IgD-negative memory B cell (primary cell): ENCODE results near the gene C17orf100. TPM values are rescaled to one million over a fixed set of nuclear protein-coding genes. Genes with fewer than 3 reads are reported as not detected.

ENCODE experiments used
- H3K27ac Mint-ChIP-seq, 3 donors: one replicate each; pipeline ENCODE4 v1.8.0; 2020 to 2022; ENCODE audit warnings: mild to moderate bottlenecking in 3 of 3, mixed read lengths in 3 of 3, moderate library complexity in 1 of 3
- H3K27me3 Mint-ChIP-seq: one replicate; pipeline ENCODE4 v1.8.0; 2021; ENCODE audit warnings: mixed read lengths
- H3K36me3 Mint-ChIP-seq: one replicate; pipeline ENCODE4 v1.8.0; 2020; ENCODE audit warnings: mild to moderate bottlenecking, mixed read lengths
- H3K4me1 Mint-ChIP-seq, 3 donors: one replicate each; pipeline ENCODE4 v1.8.0; 2020 to 2022; ENCODE audit warnings: mixed read lengths in 3 of 3, mild to moderate bottlenecking in 1 of 3
- H3K4me3 Mint-ChIP-seq, 4 donors: one replicate each; pipeline ENCODE4 v1.8.0; 2020 to 2022; ENCODE audit warnings: mild to moderate bottlenecking in 4 of 4, mixed read lengths in 4 of 4, moderate library complexity in 3 of 4
- H3K9me3 Mint-ChIP-seq, 3 donors: one replicate each; pipeline ENCODE4 v1.8.0; 2020 to 2021; ENCODE audit warnings: mixed read lengths in 3 of 3, mild to moderate bottlenecking in 1 of 3
- polyA plus RNA-seq: library from polyadenylated mRNA; unstranded; fragments of 300-500 nt; fragmentation: Illumina TruSeq; gene quantifications from one replicate; pipeline ENCODE4 v1.2.3, GENCODE V29; 2021

C17orf100 gene
- polyA plus RNA-seq, result 8.0 TPM

DNA sequence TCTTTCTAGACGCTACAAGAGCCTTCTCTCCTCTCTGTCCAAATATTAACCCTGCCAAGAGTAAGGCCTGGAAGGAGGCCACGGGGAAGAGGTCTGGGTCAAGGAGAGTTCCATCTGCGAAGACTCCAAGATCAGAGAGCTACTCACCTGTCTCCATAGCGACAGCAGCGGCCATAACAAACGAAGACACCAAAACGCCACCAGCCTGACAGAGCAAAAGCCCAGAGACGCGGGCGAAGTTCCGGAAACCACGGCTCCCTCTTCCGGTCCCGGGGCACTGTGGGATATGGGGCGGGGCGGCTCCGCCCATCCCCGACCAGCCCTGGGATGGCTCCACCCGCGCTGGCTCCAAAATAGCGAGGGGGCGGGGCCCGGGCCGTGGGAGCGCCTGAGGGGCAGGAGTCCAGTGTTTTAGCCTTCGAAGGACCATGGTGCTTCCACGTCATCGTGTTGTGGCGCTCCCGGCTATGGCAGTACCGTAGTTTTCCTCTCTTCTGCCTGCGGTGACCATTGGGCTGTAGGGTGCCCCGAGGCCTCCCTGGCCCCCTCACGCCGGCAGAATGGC lies at the start of gene C17orf100, which contains the start of gene MED31:
TSS of gene C17orf100 (plus strand) at position 409 of the 565 bp plus-strand sequence. CDS start at position 561, 152 bp downstream.
TSS of gene MED31 (minus strand) at position 252 of the 565 bp plus-strand sequence. CDS start at position 175, 77 bp downstream.
- H3K36me3 Mint-ChIP-seq, result no peaks in the 10 kb centered on the region
- peak within 1 kb of the TSS; percentile 99 to 100 (median 100) for H3K27ac Mint-ChIP-seq
- no peaks in the 10 kb centered on the region for H3K27me3 Mint-ChIP-seq
- H3K4me1 Mint-ChIP-seq, result peaks cover 39 to 53% (median 52%) of the 10 kb centered on the region in 3 donors
- H3K4me3 Mint-ChIP-seq, result peak within 1 kb of the TSS; percentile 95 to 99 (median 98)
- no peaks in the 10 kb centered on the region for H3K9me3 Mint-ChIP-seq

DNA sequence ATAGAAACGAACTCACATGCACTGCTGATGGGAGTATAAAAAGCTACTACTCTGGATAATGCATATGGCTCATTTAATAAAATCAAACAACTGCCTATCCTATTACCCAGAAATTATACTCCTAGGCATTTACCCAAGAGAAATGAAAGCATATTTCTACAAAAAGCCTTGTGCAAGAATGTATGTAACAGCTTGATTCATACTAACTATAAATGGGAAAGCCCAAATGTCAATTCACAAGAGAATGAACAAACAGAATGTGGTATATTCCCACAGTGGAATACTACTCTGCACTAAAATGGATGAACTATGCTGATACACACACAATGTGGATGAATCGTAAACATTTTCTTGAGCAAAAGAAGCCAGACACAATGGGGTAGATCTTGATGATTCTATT lies 49.4 kb upstream of the C17orf100 start:
- Mint-ChIP-seq H3K9me3 (no peaks in the 10 kb centered on the region), H3K27ac (no peak overlapping the region), H3K27me3 (no peaks in the 10 kb centered on the region), H3K36me3 (peaks cover 8% of the 10 kb centered on the region), H3K4me1 (peaks cover 6 to 9% (median 8%) of the 10 kb centered on the region in 3 donors), H3K4me3 (no peak overlapping the region)

DNA sequence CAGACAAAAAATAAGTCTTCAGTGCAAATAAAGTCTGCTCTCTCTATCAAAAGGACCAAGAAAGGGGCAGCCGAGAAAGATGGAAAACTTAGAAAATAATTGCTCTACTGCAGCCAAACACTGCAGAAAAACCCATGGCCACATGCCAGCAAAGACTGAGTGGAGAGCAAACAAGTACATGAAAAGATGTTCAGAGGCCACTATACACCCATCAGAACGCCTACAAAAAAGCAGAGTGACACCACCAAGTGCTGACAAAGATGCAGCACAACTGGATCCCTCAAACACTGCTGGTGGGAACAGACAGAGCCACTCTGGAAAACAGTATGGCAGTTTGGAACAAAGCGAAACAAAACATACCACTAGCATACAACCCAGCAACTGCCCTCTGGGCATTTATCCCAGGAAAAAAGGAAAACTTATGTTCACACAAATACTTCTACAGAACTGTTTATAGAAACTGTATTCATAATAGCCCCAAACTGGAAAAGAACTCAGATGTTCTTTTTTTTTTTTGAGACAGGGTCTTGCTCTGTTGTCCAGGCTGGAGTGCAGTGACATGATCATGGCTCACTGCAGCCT lies 47.7 kb upstream of the C17orf100 start:
- H3K27me3 Mint-ChIP-seq, result no peaks in the 10 kb centered on the region
- H3K4me3 Mint-ChIP-seq, result no peak overlapping the region
- H3K36me3 Mint-ChIP-seq, result peaks cover 13% of the 10 kb centered on the region
- peaks cover 6 to 9% (median 8%) of the 10 kb centered on the region in 3 donors for H3K4me1 Mint-ChIP-seq
- no peaks in the 10 kb centered on the region for H3K9me3 Mint-ChIP-seq
- H3K27ac Mint-ChIP-seq, result no peak overlapping the region

DNA sequence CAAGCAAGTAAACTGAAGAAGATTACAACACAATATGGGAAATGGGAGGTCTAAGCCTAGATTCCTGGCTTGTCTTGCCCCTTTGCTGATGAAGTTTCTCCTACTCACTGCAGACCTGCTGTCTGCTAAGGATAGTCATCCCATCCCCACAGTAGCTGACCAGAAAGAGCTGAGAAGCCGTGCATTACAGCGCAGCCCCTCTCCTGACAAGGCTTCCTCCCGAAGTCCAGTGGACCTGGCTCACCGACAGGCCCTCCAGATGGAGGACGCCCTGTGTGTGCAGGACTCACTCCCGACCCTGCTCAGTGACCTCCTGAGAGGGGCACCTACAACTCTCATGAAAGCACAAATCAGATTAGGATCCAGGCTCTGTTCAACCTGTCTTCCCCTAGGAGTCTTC lies 46.4 kb upstream of the C17orf100 start:
- peaks cover 15% of the 10 kb centered on the region for H3K36me3 Mint-ChIP-seq
- H3K4me3 Mint-ChIP-seq, result no peak overlapping the region
- H3K9me3 Mint-ChIP-seq, result no peaks in the 10 kb centered on the region
- peaks cover 0 to 2% (median under 1%) of the 10 kb centered on the region in 3 donors for H3K4me1 Mint-ChIP-seq
- H3K27ac Mint-ChIP-seq, result no peak overlapping the region
- H3K27me3 Mint-ChIP-seq, result no peaks in the 10 kb centered on the region

DNA sequence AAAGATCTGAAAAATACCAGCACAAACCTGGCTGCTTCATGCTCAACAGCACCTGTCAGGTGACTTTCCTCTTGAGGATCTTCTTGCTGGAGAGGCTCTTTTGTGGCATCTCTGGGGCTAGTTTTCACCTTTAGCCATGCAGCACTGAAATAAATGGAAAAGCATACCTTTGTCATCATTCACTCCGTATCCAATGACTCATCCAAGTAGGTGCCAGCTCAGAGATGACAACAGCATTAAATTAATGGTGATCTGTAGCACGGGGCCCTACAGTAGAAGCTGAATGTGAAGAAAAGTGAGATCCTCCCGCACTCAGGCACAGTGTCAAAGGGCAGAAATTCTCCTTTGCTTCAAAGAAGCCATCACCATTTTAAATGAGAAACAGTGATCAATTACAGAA lies 43.2 kb upstream of the C17orf100 start:
- no peaks in the 10 kb centered on the region for H3K9me3 Mint-ChIP-seq
- H3K36me3 Mint-ChIP-seq, result peaks cover 10% of the 10 kb centered on the region
- H3K4me1 Mint-ChIP-seq, result peaks cover 0 to 2% (median 0%) of the 10 kb centered on the region in 3 donors
- H3K27ac Mint-ChIP-seq, result no peak overlapping the region
- H3K27me3 Mint-ChIP-seq, result no peaks in the 10 kb centered on the region
- no peak overlapping the region for H3K4me3 Mint-ChIP-seq

DNA sequence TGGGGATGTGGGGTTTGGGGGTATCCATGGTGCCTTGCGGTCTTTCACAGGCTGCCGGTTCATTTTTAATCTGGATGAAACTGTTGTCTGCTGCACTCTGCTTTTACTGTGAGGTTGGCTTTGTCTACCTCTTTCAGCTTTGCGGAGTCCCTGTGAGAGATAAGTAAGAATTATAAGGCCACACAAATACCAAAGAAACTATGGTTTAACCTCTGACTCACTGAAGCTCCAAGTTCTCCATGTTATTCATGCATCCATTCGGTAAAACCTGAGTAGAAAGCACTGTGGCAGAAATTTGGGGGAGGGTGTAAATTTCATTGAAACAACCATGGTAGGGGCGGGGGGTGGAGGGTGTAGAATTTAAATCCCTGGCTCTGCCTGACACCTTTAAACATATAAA lies 41.6 kb upstream of the C17orf100 start:
- Mint-ChIP-seq H3K36me3 (peaks cover 10% of the 10 kb centered on the region), H3K4me3 (no peak overlapping the region), H3K27ac (no peak overlapping the region), H3K9me3 (no peaks in the 10 kb centered on the region), H3K27me3 (no peaks in the 10 kb centered on the region), H3K4me1 (peaks cover 0 to 2% (median 0%) of the 10 kb centered on the region in 3 donors)

DNA sequence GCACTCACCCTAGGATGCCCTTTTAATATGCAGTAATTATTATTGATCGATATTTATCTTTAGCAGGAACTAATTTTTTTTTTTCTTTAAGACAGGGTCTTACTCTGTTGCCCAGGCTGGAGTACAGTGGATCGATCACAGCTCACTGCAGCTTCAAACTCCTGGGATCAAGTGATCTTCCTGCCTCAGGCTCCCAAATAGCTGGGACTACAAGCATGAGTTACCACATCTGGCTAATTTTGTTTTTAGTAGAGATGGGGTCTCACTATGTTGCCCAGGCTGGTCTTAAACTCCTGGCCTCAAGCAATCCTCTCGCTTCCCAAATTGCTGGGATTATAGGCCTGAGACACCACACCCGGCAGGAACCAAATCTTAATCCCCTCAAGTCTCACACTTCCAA lies 40.3 kb upstream of the C17orf100 start:
- no peaks in the 10 kb centered on the region for H3K4me1 Mint-ChIP-seq
- no peak overlapping the region for H3K27ac Mint-ChIP-seq
- H3K9me3 Mint-ChIP-seq, result no peaks in the 10 kb centered on the region
- H3K36me3 Mint-ChIP-seq, result peaks cover 11% of the 10 kb centered on the region
- H3K4me3 Mint-ChIP-seq, result no peak overlapping the region
- H3K27me3 Mint-ChIP-seq, result no peaks in the 10 kb centered on the region

DNA sequence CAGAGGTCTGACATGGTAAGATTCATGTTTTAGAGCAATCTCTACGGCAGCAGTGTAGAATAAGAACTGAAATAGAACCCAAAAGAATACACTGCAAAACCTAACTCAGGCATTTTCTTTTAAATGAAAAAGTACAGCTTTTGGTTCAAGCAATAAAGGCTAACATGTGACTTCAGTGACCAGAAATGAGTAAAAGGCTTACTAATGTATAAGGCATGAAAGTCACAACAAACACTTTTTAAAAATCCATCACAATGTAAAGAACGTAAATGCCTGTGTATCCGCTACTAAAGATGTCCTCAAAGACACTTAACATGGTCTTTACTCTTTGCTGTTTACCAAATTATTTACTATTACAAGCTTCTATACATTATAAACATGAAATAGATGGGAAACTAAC lies 27.6 kb upstream of the C17orf100 start:
- Mint-ChIP-seq H3K27ac (no peak overlapping the region), H3K4me3 (no peak overlapping the region), H3K36me3 (peaks cover 1% of the 10 kb centered on the region), H3K4me1 (no peaks in the 10 kb centered on the region), H3K27me3 (no peaks in the 10 kb centered on the region), H3K9me3 (no peaks in the 10 kb centered on the region)

DNA sequence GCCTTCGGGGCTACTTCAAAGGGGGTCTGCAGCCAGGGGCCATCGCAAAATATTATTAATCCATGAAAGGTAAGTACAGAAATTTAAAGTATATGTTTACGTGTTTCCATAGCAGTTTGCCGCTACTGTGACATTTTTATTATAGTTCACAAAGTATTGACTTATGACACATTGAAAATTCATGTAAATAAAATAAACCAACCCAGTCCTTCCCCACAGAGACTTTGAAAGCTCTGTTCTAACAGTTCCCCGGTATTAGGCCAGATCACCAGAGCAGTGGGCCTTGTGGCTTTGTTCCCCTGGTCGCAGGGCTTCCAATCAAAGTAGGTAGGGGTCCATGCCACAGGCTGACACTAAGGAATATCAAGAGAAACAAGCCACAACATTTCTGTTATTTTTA lies 24.9 kb upstream of the C17orf100 start:
- Mint-ChIP-seq H3K27ac (no peak overlapping the region), H3K4me3 (no peak overlapping the region), H3K36me3 (peaks cover 10% of the 10 kb centered on the region)

DNA sequence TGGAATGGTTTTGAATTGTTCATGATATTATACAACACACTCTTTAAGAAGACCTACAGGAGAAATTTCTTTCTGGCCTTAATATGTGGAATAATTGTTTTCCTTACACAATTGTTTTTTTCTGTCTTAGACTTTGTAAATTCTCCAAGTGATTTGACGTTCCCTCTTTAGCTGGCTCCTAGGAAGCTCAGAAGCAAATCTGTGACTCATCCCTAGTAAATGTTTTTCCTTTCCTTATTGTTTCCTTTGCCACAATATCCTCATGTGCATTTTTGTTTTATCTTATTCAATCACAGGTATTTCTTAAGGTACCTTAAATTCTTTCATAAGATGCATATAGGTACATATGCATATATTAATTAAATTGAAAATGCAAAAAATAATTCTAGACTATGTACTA lies 24.5 kb upstream of the C17orf100 start:
- peaks cover 0 to 7% (median 2%) of the 10 kb centered on the region in 3 donors for H3K4me1 Mint-ChIP-seq
- H3K27me3 Mint-ChIP-seq, result no peaks in the 10 kb centered on the region
- no peak overlapping the region for H3K4me3 Mint-ChIP-seq
- H3K36me3 Mint-ChIP-seq, result peaks cover 10% of the 10 kb centered on the region
- H3K9me3 Mint-ChIP-seq, result no peaks in the 10 kb centered on the region
- no peak overlapping the region for H3K27ac Mint-ChIP-seq

More for the DNA sequence above, 24.9 kb upstream of the C17orf100 start:
- no peaks in the 10 kb centered on the region for H3K27me3 Mint-ChIP-seq
- H3K9me3 Mint-ChIP-seq, result no peaks in the 10 kb centered on the region
- H3K4me1 Mint-ChIP-seq, result peaks cover 0 to 7% (median 2%) of the 10 kb centered on the region in 3 donors

DNA sequence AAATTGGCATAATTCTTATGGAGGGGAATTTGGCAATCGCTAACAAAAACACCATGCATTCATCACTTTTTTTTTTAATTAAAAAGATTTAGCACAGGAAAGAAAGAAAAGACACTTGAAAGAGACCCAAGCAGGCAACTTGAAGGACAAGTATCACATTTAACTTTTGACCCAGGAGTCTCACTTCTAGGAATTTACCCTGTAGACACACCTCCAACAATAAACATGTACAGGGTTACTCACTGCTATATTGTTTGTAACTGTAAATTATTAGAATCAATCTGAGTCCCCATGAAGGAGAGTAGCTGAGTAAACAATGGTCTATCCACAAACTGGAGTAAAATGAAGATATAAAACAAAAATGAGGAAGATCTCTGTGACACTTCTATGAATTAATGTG lies 21.2 kb upstream of the C17orf100 start:
- Mint-ChIP-seq H3K4me1 (peaks cover 0 to 9% (median 2%) of the 10 kb centered on the region in 3 donors), H3K27ac (no peak overlapping the region), H3K9me3 (peaks cover 0 to 2% (median 0%) of the 10 kb centered on the region in 3 donors), H3K27me3 (no peaks in the 10 kb centered on the region), H3K36me3 (peaks cover 19% of the 10 kb centered on the region), H3K4me3 (no peak overlapping the region)

DNA sequence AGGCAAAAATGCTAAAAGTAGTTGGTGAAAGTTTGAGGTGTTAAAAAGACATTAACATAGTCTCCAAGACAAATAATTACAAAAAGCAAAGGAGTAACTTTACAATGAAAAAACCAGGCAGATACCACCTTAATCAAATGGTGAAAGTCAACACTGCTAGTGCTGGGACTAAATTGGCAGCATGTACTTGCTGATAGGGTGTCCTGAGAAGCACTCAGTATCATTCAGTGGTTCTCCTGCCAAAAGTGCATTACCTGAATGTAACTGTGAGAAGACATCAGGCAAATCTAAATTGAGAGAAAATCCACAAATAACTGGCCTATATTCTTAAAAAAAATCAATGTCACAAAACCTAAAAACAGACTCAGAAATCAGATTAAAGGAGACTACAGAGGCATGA lies 19.0 kb upstream of the C17orf100 start:
- peaks cover 19% of the 10 kb centered on the region for H3K36me3 Mint-ChIP-seq
- peaks cover 0 to 11% (median 2%) of the 10 kb centered on the region in 3 donors for H3K4me1 Mint-ChIP-seq
- H3K27ac Mint-ChIP-seq, result no peak overlapping the region
- H3K27me3 Mint-ChIP-seq, result no peaks in the 10 kb centered on the region
- peaks cover 0 to 2% (median 0%) of the 10 kb centered on the region in 3 donors for H3K9me3 Mint-ChIP-seq
- H3K4me3 Mint-ChIP-seq, result no peak overlapping the region

DNA sequence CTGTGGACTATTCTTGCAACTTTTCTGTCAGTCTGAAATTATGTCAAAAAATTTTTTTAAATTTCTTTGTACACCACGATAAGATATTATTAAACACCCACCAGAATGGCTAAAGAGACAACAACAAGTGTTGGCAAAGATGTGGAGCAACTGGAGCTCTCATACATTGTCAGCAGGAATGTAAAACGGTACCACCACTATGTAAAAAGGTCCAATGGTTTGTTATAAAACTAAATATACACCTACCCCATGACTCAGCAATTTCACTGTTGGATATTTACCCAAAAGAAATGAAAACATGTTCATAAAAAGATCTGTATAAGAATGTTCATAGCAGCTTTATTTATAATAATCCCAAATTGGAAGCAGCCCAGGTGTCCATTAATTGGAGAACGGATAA lies 18.3 kb upstream of the C17orf100 start:
- H3K4me3 Mint-ChIP-seq, result peak overlapping the region in 1 of 4 donors; percentile 42
- H3K9me3 Mint-ChIP-seq, result peaks cover 0 to 2% (median 0%) of the 10 kb centered on the region in 3 donors
- no peak overlapping the region for H3K27ac Mint-ChIP-seq
- peaks cover 0 to 11% (median 3%) of the 10 kb centered on the region in 3 donors for H3K4me1 Mint-ChIP-seq
- H3K36me3 Mint-ChIP-seq, result peaks cover 19% of the 10 kb centered on the region
- no peaks in the 10 kb centered on the region for H3K27me3 Mint-ChIP-seq

DNA sequence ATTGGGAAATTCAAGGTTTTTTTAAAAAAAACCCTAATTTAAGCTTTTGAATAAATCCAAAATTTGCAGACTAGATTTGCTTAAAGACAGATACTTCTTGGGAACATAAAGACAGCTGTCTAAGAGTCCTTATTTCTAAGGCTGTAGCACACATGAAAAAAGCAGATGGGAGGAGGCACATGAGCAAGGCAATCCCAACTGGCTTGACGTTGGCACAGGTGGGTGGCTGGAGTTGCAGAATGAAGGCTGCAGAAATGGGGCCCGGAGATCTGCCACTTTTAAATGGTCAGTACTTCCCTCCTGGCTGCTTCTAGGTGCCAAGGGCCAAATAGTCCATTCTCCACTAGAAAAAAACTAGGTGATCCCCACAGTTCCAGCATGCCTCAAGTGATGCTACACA lies 15.5 kb upstream of the C17orf100 start:
- Mint-ChIP-seq H3K4me3 (peak overlapping the region in 1 of 4 donors; percentile 0), H3K27ac (no peak overlapping the region), H3K9me3 (peaks cover 0 to 2% (median 0%) of the 10 kb centered on the region in 3 donors), H3K27me3 (no peaks in the 10 kb centered on the region), H3K36me3 (peaks cover 15% of the 10 kb centered on the region), H3K4me1 (peaks cover 7 to 19% (median 9%) of the 10 kb centered on the region in 3 donors)

DNA sequence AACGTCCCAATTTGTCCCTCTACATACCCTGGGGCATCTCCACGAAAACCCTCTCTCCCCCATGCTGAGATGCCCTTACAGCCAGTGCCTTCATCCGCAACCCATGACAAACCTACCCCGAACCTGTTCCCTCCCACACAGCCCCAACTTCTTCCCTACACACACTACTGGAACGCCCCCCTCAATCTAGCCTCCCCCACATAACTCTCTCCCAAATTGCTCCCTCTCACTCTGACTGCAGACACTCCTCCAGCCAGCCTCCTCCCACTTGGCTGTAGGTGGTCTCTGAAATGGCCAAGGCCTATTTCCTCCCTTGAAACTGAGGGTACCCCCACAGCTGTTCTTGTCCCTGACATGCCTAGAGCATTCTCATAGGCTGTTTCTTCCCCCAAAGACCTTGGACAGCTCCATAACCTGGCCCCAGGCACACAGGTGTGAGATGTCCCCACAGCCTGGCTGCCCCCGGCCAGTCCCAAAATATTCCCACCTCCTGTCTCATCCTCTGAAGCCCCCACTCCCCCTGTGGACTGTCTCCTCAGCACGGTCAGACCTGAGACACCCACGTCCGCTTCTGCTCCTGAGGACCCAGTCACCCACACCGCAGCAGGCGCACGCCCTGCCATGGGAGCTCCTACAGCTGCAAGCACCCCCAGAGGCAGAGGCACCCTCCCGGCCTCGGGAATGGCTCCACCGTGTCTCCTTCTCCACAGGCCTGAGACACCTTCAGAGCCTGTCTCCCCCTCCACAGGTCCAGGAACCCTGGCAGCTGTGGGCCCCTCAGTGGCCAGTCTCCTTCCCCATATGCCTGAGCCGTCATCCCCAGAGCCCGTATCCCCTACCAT lies 14.7 kb upstream of the C17orf100 start:
- peaks cover 10% of the 10 kb centered on the region for H3K36me3 Mint-ChIP-seq
- H3K9me3 Mint-ChIP-seq, result peaks cover 0 to 2% (median 0%) of the 10 kb centered on the region in 3 donors
- no peaks in the 10 kb centered on the region for H3K27me3 Mint-ChIP-seq
- H3K4me3 Mint-ChIP-seq, result peak overlapping the region in 1 of 4 donors; percentile 0
- H3K27ac Mint-ChIP-seq, result peak overlapping the region in 2 of 3 donors; percentile 16 to 35
- H3K4me1 Mint-ChIP-seq, result peaks cover 8 to 19% (median 13%) of the 10 kb centered on the region in 3 donors
